ENCODE results near the gene DPM3. TPM values are rescaled to one million over a fixed set of nuclear protein-coding genes. Genes with fewer than 3 reads are reported as not detected.

Gene DPM3
- total and polyA plus RNA-seq, 2 of the 13 experiments (the other 11 are each of a cell fraction or from before 2014, with no cell fraction given), result 23.2 to 53.4 TPM

- no peak for TF ChIP-seq ZNF83 (CRISPR knock-in tag; IDR thresholded peaks at IDR 0.05; ENCODE audit: borderline replicate concordance)
- no peak for TF ChIP-seq ZNF101 (CRISPR knock-in tag; IDR thresholded peaks at IDR 0.05; ENCODE audit: borderline replicate concordance, low read depth)
- TF ChIP-seq RARG (CRISPR knock-in tag; IDR thresholded peaks at IDR 0.05; ENCODE audit: low read depth), result no peak
- TF ChIP-seq ZNF589 (CRISPR knock-in tag; conservative IDR thresholded peaks at IDR 0.05), result no peak
- TF ChIP-seq ZBTB42 (CRISPR knock-in tag; IDR thresholded peaks at IDR 0.05), result no peak
- TF ChIP-seq ZBTB7A (CRISPR knock-in tag; IDR thresholded peaks at IDR 0.05), result no peak
- TF ChIP-seq ZNF543 (CRISPR knock-in tag; IDR thresholded peaks at IDR 0.05), result peak; percentile 68; the same call in 1 of the 2 replicates
- no peak for TF ChIP-seq TBX3 (IDR thresholded peaks at IDR 0.05; ENCODE audit: borderline replicate concordance)
- TF ChIP-seq ETS1 (CRISPR knock-in tag; IDR thresholded peaks at IDR 0.05), result no peak
- no peak for TF ChIP-seq DPF2 (CRISPR knock-in tag; IDR thresholded peaks at IDR 0.05; ENCODE audit: borderline replicate concordance, low read depth)
- no peak for TF ChIP-seq ZNF260 (CRISPR knock-in tag; IDR thresholded peaks at IDR 0.05; ENCODE audit: borderline replicate concordance, low read depth)
- no peak for TF ChIP-seq HOXA7 (CRISPR knock-in tag; IDR thresholded peaks at IDR 0.05)
- TF ChIP-seq SNAPC5 (CRISPR knock-in tag; IDR thresholded peaks at IDR 0.05; ENCODE audit: borderline replicate concordance), result no peak
- no peak for TF ChIP-seq MYNN (CRISPR knock-in tag; IDR thresholded peaks at IDR 0.05; ENCODE audit: low read depth)
- TF ChIP-seq KDM6A (CRISPR knock-in tag; IDR thresholded peaks at IDR 0.05; ENCODE audit: low read depth), result no peak
- TF ChIP-seq TEAD3 (CRISPR knock-in tag; optimal IDR thresholded peaks at IDR 0.05; ENCODE audit: borderline replicate concordance), result no peak
- no peak for TF ChIP-seq PRPF4 (IDR thresholded peaks at IDR 0.05; ENCODE audit: low read depth, low read length, poor library complexity, severe bottlenecking)
- no peak for TF ChIP-seq ZNF687 (CRISPR knock-in tag; IDR thresholded peaks at IDR 0.05)
- TF ChIP-seq TCF12 (IDR thresholded peaks at IDR 0.05), result no peak
- TF ChIP-seq TCF12 (CRISPR knock-in tag; IDR thresholded peaks at IDR 0.05), result no peak
- no peak for TF ChIP-seq ZNF33A (CRISPR knock-in tag; IDR thresholded peaks at IDR 0.05; ENCODE audit: borderline replicate concordance)
- no peak for TF ChIP-seq ZNF484 (CRISPR knock-in tag; IDR thresholded peaks at IDR 0.05; ENCODE audit: borderline replicate concordance, low read depth)
- no peak for TF ChIP-seq SMAD1 (CRISPR knock-in tag; IDR thresholded peaks at IDR 0.05; ENCODE audit: borderline replicate concordance, low read depth)
- no peak for TF ChIP-seq ZBTB14 (CRISPR knock-in tag; IDR thresholded peaks at IDR 0.05)
- TF ChIP-seq ZSCAN9 (CRISPR knock-in tag; IDR thresholded peaks at IDR 0.05; ENCODE audit: borderline replicate concordance), result no peak
These were observed 13.7 kb downstream of the DPM3 start (continued) for GRCh38 chr1:155126556-155127104.
